HL-60 (cell line): Measurements from ENCODE around the gene PHRF1.

Experiments used
- DNase-seq, 2 experiments: peaks; one replicate each; pipeline ENCODE4 v3.0.0-alpha.2; 2010 to 2020; ENCODE audit warnings: low read depth in 1 of 2, low spot score in 1 of 2
- H3K27ac ChIP-seq: fragments of 250-450 bp; sonication (Bioruptor Pico); replicated peaks from 2 replicates; pipeline ENCODE4 v1.5.1; 2020; ENCODE audit warnings: mild to moderate bottlenecking, moderate library complexity
- H3K27me3 ChIP-seq: fragments of 250-450 bp; sonication (Bioruptor Pico); 2 replicates; pipeline ENCODE4 v1.5.1; 2021; ENCODE audit warnings: mild to moderate bottlenecking, moderate library complexity; ENCODE audit not compliant: insufficient read depth, poor library complexity, severe bottlenecking
- H3K4me3 ChIP-seq: replicated peaks from 2 replicates; pipeline ENCODE4 v1.5.1; 2011; ENCODE audit warnings: mild to moderate bottlenecking, control low read depth, low read length; ENCODE audit not compliant: insufficient read depth
- GABPA ChIP-seq: IDR thresholded peaks from 2 replicates; pipeline ENCODE4 v1.6.1; 2012; ENCODE audit warnings: low read depth
- POLR2AphosphoS5 ChIP-seq: IDR thresholded peaks from 2 replicates; pipeline ENCODE4 v1.6.1; 2012; ENCODE audit warnings: low read depth
- SPI1 ChIP-seq: IDR thresholded peaks from 2 replicates; pipeline ENCODE4 v1.6.1; 2012; ENCODE audit warnings: low read depth, mild to moderate bottlenecking, borderline replicate concordance
- long read RNA-seq: library from polyadenylated mRNA; unstranded; transcript quantifications from one replicate; pipeline ENCODE4 v2.0.0, GENCODE V29; 2020
- TF ChIP-seq, protein P1 (sequence below): IDR thresholded peaks from 2 replicates; pipeline ENCODE4 v1.6.1; 2012; ENCODE audit warnings: low read depth; ENCODE audit not compliant: insufficient replicate concordance
- TF ChIP-seq, protein P2 (sequence below): IDR thresholded peaks from one replicate; pipeline ENCODE4 v1.5.1; 2011; ENCODE audit warnings: low read length, control low read depth, inconsistent platforms; ENCODE audit not compliant: insufficient read depth

Gene PHRF1
- long read RNA-seq, partial matches to known transcripts, result 8 of 11 reads
- long read RNA-seq, other reads (novel, unspliced or antisense), result 3 of 11 reads

- H3K27me3 ChIP-seq, result peaks cover 4% of the 10 kb centered on the region
- peak within 1 kb of the TSS; percentile 93 for H3K4me3 ChIP-seq
- DNase-seq, result peak; percentile 92 to 93
- peak within 1 kb of the TSS; percentile 100 for H3K27ac ChIP-seq
- TF ChIP-seq GABPA (peak; percentile 93), POLR2AphosphoS5 (peak; percentile 54; the same call in 1 of the 2 replicates), SPI1 (peak; percentile 15; the same call in 1 of the 2 replicates)
- TF ChIP-seq, protein P1, sequence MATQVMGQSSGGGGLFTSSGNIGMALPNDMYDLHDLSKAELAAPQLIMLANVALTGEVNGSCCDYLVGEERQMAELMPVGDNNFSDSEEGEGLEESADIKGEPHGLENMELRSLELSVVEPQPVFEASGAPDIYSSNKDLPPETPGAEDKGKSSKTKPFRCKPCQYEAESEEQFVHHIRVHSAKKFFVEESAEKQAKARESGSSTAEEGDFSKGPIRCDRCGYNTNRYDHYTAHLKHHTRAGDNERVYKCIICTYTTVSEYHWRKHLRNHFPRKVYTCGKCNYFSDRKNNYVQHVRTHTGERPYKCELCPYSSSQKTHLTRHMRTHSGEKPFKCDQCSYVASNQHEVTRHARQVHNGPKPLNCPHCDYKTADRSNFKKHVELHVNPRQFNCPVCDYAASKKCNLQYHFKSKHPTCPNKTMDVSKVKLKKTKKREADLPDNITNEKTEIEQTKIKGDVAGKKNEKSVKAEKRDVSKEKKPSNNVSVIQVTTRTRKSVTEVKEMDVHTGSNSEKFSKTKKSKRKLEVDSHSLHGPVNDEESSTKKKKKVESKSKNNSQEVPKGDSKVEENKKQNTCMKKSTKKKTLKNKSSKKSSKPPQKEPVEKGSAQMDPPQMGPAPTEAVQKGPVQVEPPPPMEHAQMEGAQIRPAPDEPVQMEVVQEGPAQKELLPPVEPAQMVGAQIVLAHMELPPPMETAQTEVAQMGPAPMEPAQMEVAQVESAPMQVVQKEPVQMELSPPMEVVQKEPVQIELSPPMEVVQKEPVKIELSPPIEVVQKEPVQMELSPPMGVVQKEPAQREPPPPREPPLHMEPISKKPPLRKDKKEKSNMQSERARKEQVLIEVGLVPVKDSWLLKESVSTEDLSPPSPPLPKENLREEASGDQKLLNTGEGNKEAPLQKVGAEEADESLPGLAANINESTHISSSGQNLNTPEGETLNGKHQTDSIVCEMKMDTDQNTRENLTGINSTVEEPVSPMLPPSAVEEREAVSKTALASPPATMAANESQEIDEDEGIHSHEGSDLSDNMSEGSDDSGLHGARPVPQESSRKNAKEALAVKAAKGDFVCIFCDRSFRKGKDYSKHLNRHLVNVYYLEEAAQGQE, result peak; percentile 70
- TF ChIP-seq, protein P2, sequence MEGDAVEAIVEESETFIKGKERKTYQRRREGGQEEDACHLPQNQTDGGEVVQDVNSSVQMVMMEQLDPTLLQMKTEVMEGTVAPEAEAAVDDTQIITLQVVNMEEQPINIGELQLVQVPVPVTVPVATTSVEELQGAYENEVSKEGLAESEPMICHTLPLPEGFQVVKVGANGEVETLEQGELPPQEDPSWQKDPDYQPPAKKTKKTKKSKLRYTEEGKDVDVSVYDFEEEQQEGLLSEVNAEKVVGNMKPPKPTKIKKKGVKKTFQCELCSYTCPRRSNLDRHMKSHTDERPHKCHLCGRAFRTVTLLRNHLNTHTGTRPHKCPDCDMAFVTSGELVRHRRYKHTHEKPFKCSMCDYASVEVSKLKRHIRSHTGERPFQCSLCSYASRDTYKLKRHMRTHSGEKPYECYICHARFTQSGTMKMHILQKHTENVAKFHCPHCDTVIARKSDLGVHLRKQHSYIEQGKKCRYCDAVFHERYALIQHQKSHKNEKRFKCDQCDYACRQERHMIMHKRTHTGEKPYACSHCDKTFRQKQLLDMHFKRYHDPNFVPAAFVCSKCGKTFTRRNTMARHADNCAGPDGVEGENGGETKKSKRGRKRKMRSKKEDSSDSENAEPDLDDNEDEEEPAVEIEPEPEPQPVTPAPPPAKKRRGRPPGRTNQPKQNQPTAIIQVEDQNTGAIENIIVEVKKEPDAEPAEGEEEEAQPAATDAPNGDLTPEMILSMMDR, result no peak
Observed at GRCh38 chr11:575996-576768, at the start of gene PHRF1. Gene PHRF1 (plus strand): TSS chr11:576470. CDS start chr11:581513, 5,043 bp downstream.

DNA sequence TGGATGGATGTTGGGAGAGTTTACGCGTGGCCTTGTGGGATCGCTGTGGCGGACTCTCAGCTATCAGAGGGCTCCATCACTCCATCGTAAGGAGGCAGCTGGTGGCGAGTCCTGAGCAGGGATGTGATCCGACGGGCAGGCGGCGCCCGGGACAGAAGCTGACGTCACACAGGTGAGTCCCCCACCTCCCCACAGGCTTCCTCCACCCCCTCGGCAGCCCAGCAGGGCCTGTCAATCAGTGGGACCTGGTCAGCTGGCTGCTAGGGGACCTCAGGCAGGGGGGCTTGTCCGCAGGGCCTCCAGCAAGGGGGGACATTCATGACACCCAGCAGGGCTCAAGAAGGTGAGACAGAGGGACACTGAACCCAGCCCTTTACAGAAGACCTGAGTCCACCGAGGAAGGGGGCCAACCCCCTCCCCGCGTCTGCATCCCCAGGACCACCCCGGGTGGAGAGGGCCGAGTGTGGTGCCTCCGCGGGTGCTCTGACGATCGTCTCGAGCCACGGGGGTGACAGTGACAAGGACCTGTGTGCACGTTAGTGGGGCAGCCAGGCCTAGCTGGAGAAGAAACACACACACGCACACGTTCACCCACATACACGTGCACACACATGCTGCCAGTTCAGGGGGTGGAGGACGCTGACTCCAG, 48.0 kb upstream of the PHRF1 start:
- Histone ChIP-seq H3K27ac (no peak overlapping the region), H3K27me3 (no peaks in the 10 kb centered on the region), H3K4me3 (no peak overlapping the region)
- TF ChIP-seq SPI1, result no peak
- TF ChIP-seq, protein P2, result no peak
- no peak for DNase-seq

DNA sequence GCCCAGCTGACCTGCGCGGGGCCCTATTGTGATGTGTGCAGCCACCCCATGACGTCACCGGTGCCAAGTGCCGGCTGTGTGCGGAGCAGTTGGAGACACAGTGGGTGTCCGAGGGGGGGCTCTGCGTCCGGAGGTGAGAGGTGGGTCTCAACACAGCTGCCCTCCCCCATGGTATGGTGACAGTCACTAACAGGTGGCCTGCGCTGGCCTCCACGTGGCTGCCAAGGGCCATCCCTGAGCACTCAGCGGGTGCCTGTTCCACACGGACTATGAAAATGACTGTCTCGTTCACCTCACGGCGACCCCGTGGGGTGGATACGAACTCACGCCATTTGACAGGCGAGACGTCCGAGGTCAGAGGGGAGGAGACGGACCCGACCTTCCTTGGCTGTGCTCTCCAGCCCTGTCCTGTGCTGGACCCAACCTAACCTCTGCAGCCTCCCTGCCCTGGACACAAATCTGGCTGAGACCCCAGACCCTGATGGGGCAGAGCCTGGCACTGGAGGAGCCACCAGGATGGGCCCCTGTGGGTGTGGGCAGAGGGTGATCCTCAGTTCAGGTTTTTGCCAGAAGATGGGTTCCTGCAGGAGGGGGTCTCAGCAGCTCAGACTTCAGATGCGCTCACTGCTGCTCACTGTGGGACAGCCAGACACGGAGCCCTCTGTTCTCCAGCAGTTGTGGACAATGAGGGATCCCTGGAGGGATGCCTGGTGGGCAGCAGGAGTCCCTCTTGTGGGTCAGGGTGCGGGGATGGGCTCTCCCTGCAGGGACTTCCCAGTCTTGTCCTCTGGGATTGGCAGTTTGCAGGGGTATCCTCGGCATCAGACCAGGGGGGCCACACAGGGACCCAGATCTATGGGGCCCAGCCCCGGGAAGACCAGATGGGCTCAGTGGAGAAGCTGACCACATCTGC, 47.2 kb upstream of the PHRF1 start:
- Histone ChIP-seq H3K27ac (no peak overlapping the region), H3K27me3 (no peaks in the 10 kb centered on the region), H3K4me3 (no peak overlapping the region)
- TF ChIP-seq SPI1 (no peak), GABPA (no peak), POLR2AphosphoS5 (no peak)
- TF ChIP-seq, protein P2, result no peak
- TF ChIP-seq, protein P1, result no peak
- no peak for DNase-seq
